Renal pelvis (tissue), 4 donors: ENCODE data around the gene FBXO30. TPM values are rescaled to one million over a fixed set of nuclear protein-coding genes. Genes with fewer than 3 reads are reported as not detected.

Source experiments
- DNase-seq: peaks from one replicate; pipeline ENCODE4 v3.0.0-alpha.2; 2013
- polyA plus RNA-seq, 3 donors: library from polyadenylated mRNA; unstranded; fragments of 120-200 nt; gene quantifications; one replicate each; pipeline ENCODE4 v1.2.1, GENCODE V29; 2013; ENCODE audit not compliant: insufficient read length in 3 of 3

The FBXO30 gene
- polyA plus RNA-seq, 3 donors = 10.3 to 10.8 (median 10.6) TPM

GRCh38 chr6:145765449-145765848 lies 49.1 kb downstream of the FBXO30 start:
- DNase-seq = no peak

- no peak for DNase-seq
Measured at GRCh38 chr6:145763742-145764141, 50.9 kb downstream of the FBXO30 start.

GRCh38 chr6:145761584-145761983 lies 53.0 kb downstream of the FBXO30 start:
- DNase-seq = no peak

GRCh38 chr6:145758113-145758512 lies 56.5 kb downstream of the FBXO30 start:
- DNase-seq = no peak

GRCh38 chr6:145756170-145756662 lies 58.4 kb downstream of the FBXO30 start:
- DNase-seq = no peak

GRCh38 chr6:145755682-145756081 lies 58.9 kb downstream of the FBXO30 start:
- DNase-seq = no peak

GRCh38 chr6:145752638-145753037 lies 62.0 kb downstream of the FBXO30 start:
- DNase-seq = no peak

GRCh38 chr6:145749632-145750031 lies 65.0 kb downstream of the FBXO30 start:
- no peak for DNase-seq

- no peak for DNase-seq
Measured at GRCh38 chr6:145745861-145746260, 68.7 kb downstream of the FBXO30 start.

- no peak for DNase-seq
Measured at GRCh38 chr6:145744619-145745018, 70.0 kb downstream of the FBXO30 start.

Other genes starting within 250 kb of the FBXO30 start
- gene EPM2A, start 79.3 kb downstream of the FBXO30 start, polyA plus RNA-seq = 10 to 100 TPM; 12.8 to 15.8 (median 14.3) TPM
- 10 to 100 TPM; 20.2 to 25.2 (median 23.9) TPM for gene SHPRH, start 149.6 kb upstream of the FBXO30 start, polyA plus RNA-seq
- under 1 TPM; 0.17 to 0.34 (median 0.27) TPM for gene GRM1, start 214.3 kb upstream of the FBXO30 start, polyA plus RNA-seq